ENCODE measurements around the gene SLC16A4.

SLC16A4 gene

DNA sequence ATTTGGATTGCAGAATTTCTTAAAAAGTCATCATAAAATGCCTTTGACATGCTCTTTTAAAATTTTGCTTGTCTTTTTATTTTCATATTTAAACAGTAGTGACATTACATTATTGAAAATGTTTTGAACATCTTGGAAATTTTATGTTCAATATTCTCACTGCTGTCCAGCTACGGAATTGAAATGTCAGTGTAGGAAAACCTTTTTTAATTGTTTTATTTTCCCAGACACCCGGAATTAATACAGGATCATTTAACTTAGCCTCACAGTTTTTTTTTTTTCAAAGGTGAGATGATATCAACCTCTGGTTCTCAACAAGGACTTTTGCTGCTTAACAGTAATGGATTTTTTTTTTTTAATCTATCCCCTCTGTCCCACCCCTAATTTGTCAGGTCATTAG is 47.6 kb downstream of the SLC16A4 start:
- peak overlapping the region; percentile 23; the same call in 1 of the 2 replicates for H3K9ac ChIP-seq (ENCODE audit: low read length)
- TF ChIP-seq EZH2phosphoT487 (IDR thresholded peaks at IDR 0.05; ENCODE audit: low read length): no peak
- no peak for TF ChIP-seq EZH2 (optimal IDR thresholded peaks at IDR 0.05; ENCODE audit: low read depth, low read length)
- TF ChIP-seq, protein P1, sequence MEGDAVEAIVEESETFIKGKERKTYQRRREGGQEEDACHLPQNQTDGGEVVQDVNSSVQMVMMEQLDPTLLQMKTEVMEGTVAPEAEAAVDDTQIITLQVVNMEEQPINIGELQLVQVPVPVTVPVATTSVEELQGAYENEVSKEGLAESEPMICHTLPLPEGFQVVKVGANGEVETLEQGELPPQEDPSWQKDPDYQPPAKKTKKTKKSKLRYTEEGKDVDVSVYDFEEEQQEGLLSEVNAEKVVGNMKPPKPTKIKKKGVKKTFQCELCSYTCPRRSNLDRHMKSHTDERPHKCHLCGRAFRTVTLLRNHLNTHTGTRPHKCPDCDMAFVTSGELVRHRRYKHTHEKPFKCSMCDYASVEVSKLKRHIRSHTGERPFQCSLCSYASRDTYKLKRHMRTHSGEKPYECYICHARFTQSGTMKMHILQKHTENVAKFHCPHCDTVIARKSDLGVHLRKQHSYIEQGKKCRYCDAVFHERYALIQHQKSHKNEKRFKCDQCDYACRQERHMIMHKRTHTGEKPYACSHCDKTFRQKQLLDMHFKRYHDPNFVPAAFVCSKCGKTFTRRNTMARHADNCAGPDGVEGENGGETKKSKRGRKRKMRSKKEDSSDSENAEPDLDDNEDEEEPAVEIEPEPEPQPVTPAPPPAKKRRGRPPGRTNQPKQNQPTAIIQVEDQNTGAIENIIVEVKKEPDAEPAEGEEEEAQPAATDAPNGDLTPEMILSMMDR (IDR thresholded peaks at IDR 0.05; ENCODE audit: low read length): no peak
- H3K4me2 ChIP-seq (ENCODE audit: low read depth, low read length): peak overlapping the region; percentile 76
- peaks cover 89% of the 10 kb centered on the region for H3K79me2 ChIP-seq (ENCODE audit: low read length)
- H3K4me3 ChIP-seq (ENCODE audit: low read length): peak overlapping the region; percentile 88; the same call in 1 of the 2 replicates
- peaks cover 10% of the 10 kb centered on the region; the same call in 1 of the 2 replicates for H3K4me1 ChIP-seq (ENCODE audit: low read length)
- no peaks in the 10 kb centered on the region for H3K9me3 ChIP-seq (replicated peaks; ENCODE audit: insufficient read depth, low read length)
- DNase-seq: no peak
- H2AFZ ChIP-seq (ENCODE audit: low read length): no peak overlapping the region
- no peaks in the 10 kb centered on the region for H3K9me2 ChIP-seq (replicated peaks; ENCODE audit: insufficient read depth, low read length)
- H3K27ac ChIP-seq (ENCODE audit: low read length): peak overlapping the region; percentile 18; the same call in 1 of the 2 replicates
- H3K27me3 ChIP-seq (replicated peaks; ENCODE audit: insufficient read depth, low read length): no peaks in the 10 kb centered on the region
- H3K36me3 ChIP-seq (replicated peaks; ENCODE audit: insufficient read depth, low read length): no peaks in the 10 kb centered on the region; the same call in none of the 2 replicates
- no peaks in the 10 kb centered on the region for H3F3A ChIP-seq (ENCODE audit: insufficient read depth, low read length)
- peaks cover 23% of the 10 kb centered on the region for H4K20me1 ChIP-seq (ENCODE audit: insufficient read depth, low read length)

DNA sequence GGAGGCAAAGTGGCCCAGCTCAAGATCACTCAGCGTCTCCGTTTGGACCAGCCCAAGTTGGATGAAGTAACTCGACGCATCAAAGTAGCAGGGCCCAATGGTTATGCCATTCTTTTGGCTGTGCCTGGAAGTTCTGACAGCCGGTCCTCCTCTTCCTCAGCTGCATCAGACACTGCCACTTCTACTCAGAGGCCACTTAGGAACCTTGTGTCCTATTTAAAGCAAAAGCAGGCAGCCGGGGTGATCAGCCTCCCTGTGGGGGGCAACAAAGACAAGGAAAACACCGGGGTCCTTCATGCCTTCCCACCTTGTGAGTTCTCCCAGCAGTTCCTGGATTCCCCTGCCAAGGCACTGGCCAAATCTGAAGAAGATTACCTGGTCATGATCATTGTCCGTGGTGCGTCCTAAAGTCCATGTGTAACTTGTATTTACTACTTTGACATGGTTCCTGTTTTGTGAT is 48.9 kb downstream of the SLC16A4 start:
- Histone ChIP-seq H4K20me1 (ENCODE audit: insufficient read depth, low read length) (peaks cover 23% of the 10 kb centered on the region), H3K36me3 (replicated peaks; ENCODE audit: insufficient read depth, low read length) (no peaks in the 10 kb centered on the region; the same call in none of the 2 replicates), H3K9me3 (replicated peaks; ENCODE audit: insufficient read depth, low read length) (no peaks in the 10 kb centered on the region), H3K27me3 (replicated peaks; ENCODE audit: insufficient read depth, low read length) (no peaks in the 10 kb centered on the region), H3K4me1 (ENCODE audit: low read length) (peaks cover 10% of the 10 kb centered on the region; the same call in 1 of the 2 replicates), H3K4me3 (ENCODE audit: low read length) (peak overlapping the region; percentile 88), H3K79me2 (ENCODE audit: low read length) (peaks cover 76% of the 10 kb centered on the region), H3K9me2 (replicated peaks; ENCODE audit: insufficient read depth, low read length) (no peaks in the 10 kb centered on the region), H3K4me2 (ENCODE audit: low read depth, low read length) (peak overlapping the region; percentile 76), H2AFZ (ENCODE audit: low read length) (no peak overlapping the region), H3F3A (ENCODE audit: insufficient read depth, low read length) (peaks cover 6% of the 10 kb centered on the region), H3K27ac (ENCODE audit: low read length) (no peak overlapping the region), H3K9ac (ENCODE audit: low read length) (no peak overlapping the region; the same call in 1 of the 2 replicates)
- TF ChIP-seq EZH2 (optimal IDR thresholded peaks at IDR 0.05; ENCODE audit: low read depth, low read length) (no peak), EZH2phosphoT487 (IDR thresholded peaks at IDR 0.05; ENCODE audit: low read length) (no peak)
- TF ChIP-seq, protein P1 (IDR thresholded peaks at IDR 0.05; ENCODE audit: low read length): no peak
- DNase-seq: no peak

DNA sequence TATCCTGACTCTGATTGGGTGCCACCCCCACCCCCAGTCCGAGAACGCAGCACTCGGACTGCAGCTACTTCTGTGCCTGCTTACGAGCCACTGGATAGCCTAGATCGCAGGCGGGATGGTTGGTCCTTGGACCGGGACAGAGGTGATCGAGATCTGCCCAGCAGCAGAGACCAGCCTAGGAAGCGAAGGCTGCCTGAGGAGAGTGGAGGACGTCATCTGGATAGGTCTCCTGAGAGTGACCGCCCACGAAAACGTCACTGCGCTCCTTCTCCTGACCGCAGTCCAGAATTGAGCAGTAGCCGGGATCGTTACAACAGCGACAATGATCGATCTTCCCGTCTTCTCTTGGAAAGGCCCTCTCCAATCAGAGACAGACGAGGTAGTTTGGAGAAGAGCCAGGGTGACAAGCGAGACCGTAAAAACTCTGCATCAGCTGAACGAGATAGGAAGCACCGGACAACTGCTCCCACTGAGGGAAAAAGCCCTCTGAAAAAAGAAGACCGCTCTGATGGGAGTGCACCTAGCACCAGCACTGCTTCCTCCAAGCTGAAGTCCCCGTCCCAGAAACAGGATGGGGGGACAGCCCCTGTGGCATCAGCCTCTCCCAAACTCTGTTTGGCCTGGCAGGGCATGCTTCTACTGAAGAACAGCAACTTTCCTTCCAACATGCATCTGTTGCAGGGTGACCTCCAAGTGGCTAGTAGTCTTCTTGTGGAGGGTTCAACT is 49.5 kb downstream of the SLC16A4 start:
- peaks cover 6% of the 10 kb centered on the region for H3F3A ChIP-seq (ENCODE audit: insufficient read depth, low read length)
- H3K27ac ChIP-seq (ENCODE audit: low read length): no peak overlapping the region
- H3K4me2 ChIP-seq (ENCODE audit: low read depth, low read length): peak overlapping the region; percentile 76
- TF ChIP-seq EZH2 (optimal IDR thresholded peaks at IDR 0.05; ENCODE audit: low read depth, low read length): no peak
- no peak for TF ChIP-seq EZH2phosphoT487 (IDR thresholded peaks at IDR 0.05; ENCODE audit: low read length)
- TF ChIP-seq, protein P1 (IDR thresholded peaks at IDR 0.05; ENCODE audit: low read length): no peak
- H3K79me2 ChIP-seq (ENCODE audit: low read length): peaks cover 70% of the 10 kb centered on the region
- no peak overlapping the region for H3K9ac ChIP-seq (ENCODE audit: low read length)
- no peak overlapping the region for H2AFZ ChIP-seq (ENCODE audit: low read length)
- peaks cover 10% of the 10 kb centered on the region; the same call in 1 of the 2 replicates for H3K4me1 ChIP-seq (ENCODE audit: low read length)
- H3K9me3 ChIP-seq (replicated peaks; ENCODE audit: insufficient read depth, low read length): no peaks in the 10 kb centered on the region
- H3K27me3 ChIP-seq (replicated peaks; ENCODE audit: insufficient read depth, low read length): no peaks in the 10 kb centered on the region
- H3K4me3 ChIP-seq (ENCODE audit: low read length): peak overlapping the region; percentile 88
- no peak for DNase-seq
- H3K9me2 ChIP-seq (replicated peaks; ENCODE audit: insufficient read depth, low read length): no peaks in the 10 kb centered on the region
- peaks cover 23% of the 10 kb centered on the region for H4K20me1 ChIP-seq (ENCODE audit: insufficient read depth, low read length)
- no peaks in the 10 kb centered on the region; the same call in none of the 2 replicates for H3K36me3 ChIP-seq (replicated peaks; ENCODE audit: insufficient read depth, low read length)
